CD4-positive, alpha-beta T cell treated with Interleukin-6 for 4 hours (primary cell): ENCODE results near the gene C9orf152.
A peak's percentile ranks its signal among the peaks of the same experiment; 100 is the strongest.
"Not testable (repeated sequence)": the region's sequence is repeated elsewhere in the genome, so short reads cannot be mapped to it uniquely, and the experiment has no call there.

Experiments used
- DNase-seq: peaks from one replicate; pipeline ENCODE4 v3.0.0-alpha.2; 2020; ENCODE audit warnings: mixed read lengths

C9orf152 gene

GRCh38 chr9:110214090-110214489, 6.1 kb upstream of the C9orf152 start:
- no peak for DNase-seq

GRCh38 chr9:110213413-110214044, 5.6 kb upstream of the C9orf152 start:
- no peak for DNase-seq

GRCh38 chr9:110207071-110207641, 803 bp downstream of the C9orf152 start:
- DNase-seq = no peak

- no peak for DNase-seq
Measured at GRCh38 chr9:110206389-110206788, 1.6 kb downstream of the C9orf152 start.

- DNase-seq = not testable (repeated sequence)
Measured at GRCh38 chr9:110205612-110206011, 2.3 kb downstream of the C9orf152 start.

GRCh38 chr9:110202232-110202631, 5.7 kb downstream of the C9orf152 start:
- no peak for DNase-seq

GRCh38 chr9:110199643-110200042, 8.3 kb downstream of the C9orf152 start:
- no peak for DNase-seq

GRCh38 chr9:110198357-110198756, 9.6 kb downstream of the C9orf152 start:
- no peak for DNase-seq

- DNase-seq = no peak
Measured at GRCh38 chr9:110197330-110198187, 10.4 kb downstream of the C9orf152 start.

GRCh38 chr9:110196084-110196499, 11.9 kb downstream of the C9orf152 start:
- DNase-seq = not testable (repeated sequence)

GRCh38 chr9:110192531-110193261, 15.3 kb downstream of the C9orf152 start:
- no peak for DNase-seq

GRCh38 chr9:110191615-110192014, 16.3 kb downstream of the C9orf152 start:
- DNase-seq = no peak

GRCh38 chr9:110189559-110190320, 18.2 kb downstream of the C9orf152 start:
- no peak for DNase-seq

GRCh38 chr9:110188991-110189390, 19.0 kb downstream of the C9orf152 start:
- no peak for DNase-seq

GRCh38 chr9:110188101-110188500, 19.9 kb downstream of the C9orf152 start:
- no peak for DNase-seq

GRCh38 chr9:110187126-110187525, 20.8 kb downstream of the C9orf152 start:
- no peak for DNase-seq

- no peak for DNase-seq
Measured at GRCh38 chr9:110186254-110186653, 21.7 kb downstream of the C9orf152 start.

GRCh38 chr9:110185806-110186205, 22.2 kb downstream of the C9orf152 start:
- DNase-seq = no peak

- peak; percentile 55 for DNase-seq
Measured at GRCh38 chr9:110183208-110184145, 24.5 kb downstream of the C9orf152 start.

GRCh38 chr9:110180511-110181434, 27.2 kb downstream of the C9orf152 start:
- no peak for DNase-seq
